Panc1 (cell line): ENCODE measurements around the gene SGSH. TPM values are rescaled to one million over a fixed set of nuclear protein-coding genes. Genes with fewer than 3 reads are reported as not detected.
"Not testable (repeated sequence)": the region's sequence is repeated elsewhere in the genome, so short reads cannot be mapped to it uniquely, and the experiment has no call there.

Experiments
- ATAC-seq: fragments of 200-7000 bp; cut with Tn5 transposase; 2 replicates; pipeline ENCODE4 v1.9.1; 2020; ENCODE audit warnings: mild to moderate bottlenecking, moderate library complexity
- BruUV-seq: library from RNA; stranded (reverse); fragments of 400-500 nt; replicated peaks from 2 replicates; lab custom pipeline; 2021; lab: Mats Ljungman, UMichigan
- CTCF ChIA-PET: fragments of 300-600 bp; sonication (Branson Sonifier 250); formaldehyde crosslinking; loops from one replicate; lab custom pipeline; 2022; ENCODE audit warnings: antibody characterized with exemption; lab: Charles Lee
- POLR2A ChIA-PET: fragments of 300-600 bp; sonication (Branson Sonifier 250); formaldehyde crosslinking; loops from one replicate; lab custom pipeline; 2022; ENCODE audit warnings: antibody characterized with exemption; lab: Charles Lee
- DNase-seq: peaks from one replicate; pipeline ENCODE4 v3.0.0-alpha.2; 2010; ENCODE audit warnings: low read depth, low spot score
- H3K27ac ChIP-seq: 2 replicates; pipeline ENCODE4 v1.5.1; 2011; ENCODE audit warnings: mild to moderate bottlenecking, low read length, inconsistent platforms
- H3K27me3 ChIP-seq: fragments of 200-500 bp; sonication (Bioruptor generic); 2 replicates; pipeline ENCODE4 v1.6.0; 2014; ENCODE audit warnings: low read length, inconsistent platforms; ENCODE audit not compliant: control insufficient read depth, insufficient read depth
- H3K36me3 ChIP-seq: fragments of 200-500 bp; sonication (Bioruptor generic); 2 replicates; pipeline ENCODE4 v1.5.1; 2014; ENCODE audit warnings: inconsistent platforms, mild to moderate bottlenecking, low read length, moderate library complexity; ENCODE audit not compliant: control insufficient read depth, insufficient read depth
- H3K4me1 ChIP-seq: 2 replicates; pipeline ENCODE4 v1.5.1; 2011; ENCODE audit warnings: inconsistent platforms, mild to moderate bottlenecking, low read length, moderate library complexity; ENCODE audit not compliant: control insufficient read depth, insufficient read depth
- H3K4me3 ChIP-seq, 2 experiments: 2 replicates each; pipeline ENCODE4 v1.5.1; 2011 to 2012; ENCODE audit warnings: low read depth in 2 of 2, low read length in 2 of 2, mild to moderate bottlenecking in 2 of 2, inconsistent platforms in 1 of 2, moderate library complexity in 1 of 2
- H3K9me3 ChIP-seq: fragments of 200-500 bp; sonication (Bioruptor generic); 2 replicates; pipeline ENCODE4 v1.5.1; 2014; ENCODE audit warnings: low read depth, mild to moderate bottlenecking, inconsistent platforms, low read length, moderate library complexity; ENCODE audit not compliant: control insufficient read depth, insufficient read depth
- POLR2AphosphoS5 ChIP-seq: IDR thresholded peaks from 2 replicates; pipeline ENCODE4 v1.6.1; 2012; ENCODE audit warnings: mild to moderate bottlenecking, low read depth, low read length, moderate library complexity
- SIN3A ChIP-seq: IDR thresholded peaks from 2 replicates; pipeline ENCODE4 v1.6.1; 2012; ENCODE audit warnings: low read depth, mild to moderate bottlenecking, low read length, moderate library complexity, borderline replicate concordance; ENCODE audit not compliant: insufficient read depth
- TCF7L2 ChIP-seq: IDR thresholded peaks from 2 replicates; pipeline ENCODE4 v1.6.1; 2011; ENCODE audit warnings: mild to moderate bottlenecking, low read depth, low read length, inconsistent platforms
- in situ Hi-C: cut with HindIII; loops from 2 replicates; pipeline ENCODE4 v1.10.0; 2016; ENCODE audit warnings: low sequenced_read_pairs, low pct_unique_long_range_greater_than_20kb
- intact Hi-C: fragments of 100-400 bp; cut with micrococcal nuclease; formaldehyde crosslinking; loops from one replicate; pipeline ENCODE4 v1.10.0; 2022; ENCODE audit not compliant: unreplicated experiment
- total RNA-seq: library from RNA; stranded (reverse); gene quantifications from one replicate; pipeline ENCODE4 v1.2.1, GENCODE V29; 2021; ENCODE audit not compliant: unreplicated experiment
- TF ChIP-seq, protein P1 (sequence below), 2 experiments: IDR thresholded peaks; 2 replicates each; pipeline ENCODE4 v1.6.1; 2011 to 2012; ENCODE audit warnings: low read depth in 2 of 2, control low read depth in 1 of 2, low read length in 1 of 2, mild to moderate bottlenecking in 1 of 2, moderate library complexity in 1 of 2; ENCODE audit not compliant: insufficient read depth in 1 of 2
- TF ChIP-seq, protein P2 (sequence below): fragments of 450-650 bp; IDR thresholded peaks from 2 replicates; pipeline ENCODE4 v1.5.1; 2017; ENCODE audit warnings: mild to moderate bottlenecking

The SGSH gene
- total RNA-seq, 1 experiment from 2014 or later: 70.2 TPM

DNA sequence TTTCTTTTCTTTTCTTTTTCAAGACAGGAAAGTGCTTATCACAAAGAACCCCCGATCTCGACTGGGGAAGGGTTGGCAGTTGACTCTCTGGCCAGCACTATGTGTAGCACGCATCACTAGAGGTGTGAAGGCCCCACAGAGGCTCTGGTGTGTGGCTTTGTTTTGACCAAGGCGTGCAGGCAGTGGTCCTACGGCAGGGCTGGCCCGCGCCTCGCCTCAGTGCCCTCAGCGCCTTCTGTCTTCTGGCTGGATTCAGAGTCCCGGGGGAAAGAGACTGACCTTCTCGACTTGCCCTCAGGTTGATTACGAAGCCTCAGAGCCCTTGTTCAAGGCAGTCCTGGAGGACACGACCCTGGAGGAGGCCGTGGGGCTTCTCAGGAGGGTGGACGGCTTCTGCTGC, 18.7 kb downstream of the SGSH start:
- ATAC-seq (no peak), DNase-seq (no peak)
- Histone ChIP-seq H3K9me3 (no peaks in the 10 kb centered on the region), H3K4me1 (peaks cover 10% of the 10 kb centered on the region; the same call in 1 of the 2 replicates), H3K27me3 (no peaks in the 10 kb centered on the region), H3K4me3 (no peak overlapping the region), H3K36me3 (no peaks in the 10 kb centered on the region), H3K27ac (no peak overlapping the region)
- CTCF ChIA-PET: no interaction called here
- TF ChIP-seq, protein P1, sequence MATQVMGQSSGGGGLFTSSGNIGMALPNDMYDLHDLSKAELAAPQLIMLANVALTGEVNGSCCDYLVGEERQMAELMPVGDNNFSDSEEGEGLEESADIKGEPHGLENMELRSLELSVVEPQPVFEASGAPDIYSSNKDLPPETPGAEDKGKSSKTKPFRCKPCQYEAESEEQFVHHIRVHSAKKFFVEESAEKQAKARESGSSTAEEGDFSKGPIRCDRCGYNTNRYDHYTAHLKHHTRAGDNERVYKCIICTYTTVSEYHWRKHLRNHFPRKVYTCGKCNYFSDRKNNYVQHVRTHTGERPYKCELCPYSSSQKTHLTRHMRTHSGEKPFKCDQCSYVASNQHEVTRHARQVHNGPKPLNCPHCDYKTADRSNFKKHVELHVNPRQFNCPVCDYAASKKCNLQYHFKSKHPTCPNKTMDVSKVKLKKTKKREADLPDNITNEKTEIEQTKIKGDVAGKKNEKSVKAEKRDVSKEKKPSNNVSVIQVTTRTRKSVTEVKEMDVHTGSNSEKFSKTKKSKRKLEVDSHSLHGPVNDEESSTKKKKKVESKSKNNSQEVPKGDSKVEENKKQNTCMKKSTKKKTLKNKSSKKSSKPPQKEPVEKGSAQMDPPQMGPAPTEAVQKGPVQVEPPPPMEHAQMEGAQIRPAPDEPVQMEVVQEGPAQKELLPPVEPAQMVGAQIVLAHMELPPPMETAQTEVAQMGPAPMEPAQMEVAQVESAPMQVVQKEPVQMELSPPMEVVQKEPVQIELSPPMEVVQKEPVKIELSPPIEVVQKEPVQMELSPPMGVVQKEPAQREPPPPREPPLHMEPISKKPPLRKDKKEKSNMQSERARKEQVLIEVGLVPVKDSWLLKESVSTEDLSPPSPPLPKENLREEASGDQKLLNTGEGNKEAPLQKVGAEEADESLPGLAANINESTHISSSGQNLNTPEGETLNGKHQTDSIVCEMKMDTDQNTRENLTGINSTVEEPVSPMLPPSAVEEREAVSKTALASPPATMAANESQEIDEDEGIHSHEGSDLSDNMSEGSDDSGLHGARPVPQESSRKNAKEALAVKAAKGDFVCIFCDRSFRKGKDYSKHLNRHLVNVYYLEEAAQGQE (IDR thresholded peaks at IDR 0.05; ENCODE audit: insufficient read depth in 1 of 2, low read depth in 2 of 2, low read length in 1 of 2): no peak
- TF ChIP-seq POLR2AphosphoS5 (no peak), SIN3A (no peak), TCF7L2 (no peak)
- TF ChIP-seq, protein P2, sequence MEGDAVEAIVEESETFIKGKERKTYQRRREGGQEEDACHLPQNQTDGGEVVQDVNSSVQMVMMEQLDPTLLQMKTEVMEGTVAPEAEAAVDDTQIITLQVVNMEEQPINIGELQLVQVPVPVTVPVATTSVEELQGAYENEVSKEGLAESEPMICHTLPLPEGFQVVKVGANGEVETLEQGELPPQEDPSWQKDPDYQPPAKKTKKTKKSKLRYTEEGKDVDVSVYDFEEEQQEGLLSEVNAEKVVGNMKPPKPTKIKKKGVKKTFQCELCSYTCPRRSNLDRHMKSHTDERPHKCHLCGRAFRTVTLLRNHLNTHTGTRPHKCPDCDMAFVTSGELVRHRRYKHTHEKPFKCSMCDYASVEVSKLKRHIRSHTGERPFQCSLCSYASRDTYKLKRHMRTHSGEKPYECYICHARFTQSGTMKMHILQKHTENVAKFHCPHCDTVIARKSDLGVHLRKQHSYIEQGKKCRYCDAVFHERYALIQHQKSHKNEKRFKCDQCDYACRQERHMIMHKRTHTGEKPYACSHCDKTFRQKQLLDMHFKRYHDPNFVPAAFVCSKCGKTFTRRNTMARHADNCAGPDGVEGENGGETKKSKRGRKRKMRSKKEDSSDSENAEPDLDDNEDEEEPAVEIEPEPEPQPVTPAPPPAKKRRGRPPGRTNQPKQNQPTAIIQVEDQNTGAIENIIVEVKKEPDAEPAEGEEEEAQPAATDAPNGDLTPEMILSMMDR: no peak
- in situ Hi-C loops (no loop called here), intact Hi-C loops (no loop called here)
- POLR2A ChIA-PET: no interaction called here
- no TSS peak for BruUV-seq

DNA sequence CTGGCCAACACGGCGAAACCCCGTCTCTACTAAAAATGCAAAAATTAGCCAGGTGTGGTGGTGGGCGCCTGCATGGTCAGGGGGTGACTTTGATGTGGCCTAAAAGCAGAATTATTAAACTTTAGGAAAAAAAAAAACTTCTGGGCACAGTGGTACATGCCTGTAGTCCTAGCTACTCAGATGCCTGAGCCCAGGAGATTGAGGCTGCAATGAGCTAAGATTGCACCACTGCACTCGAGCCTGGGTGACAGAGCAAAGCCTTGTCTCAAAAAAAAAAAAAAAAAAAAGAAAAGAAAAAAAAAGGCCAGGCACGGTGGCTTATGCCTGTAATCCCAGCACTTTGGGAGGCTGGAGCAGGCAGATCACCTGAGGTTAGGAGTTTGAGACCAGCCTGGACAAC, 20.8 kb downstream of the SGSH start:
- ATAC-seq, DNase-seq, intact Hi-C loops, H3K36me3 ChIP-seq, H3K27me3 ChIP-seq, in situ Hi-C loops, H3K9me3 ChIP-seq, H3K4me3 ChIP-seq, H3K27ac ChIP-seq, BruUV-seq: not testable (repeated sequence)
- ChIA-PET POLR2A (interaction anchor here (0.6 to 0.7 kb wide), 4 partner anchors 14 to 172 kb away, joined by 4 to 11 read pairs (median 6); no protein-coding TSS in a partner anchor), CTCF (interaction anchor here (0.6 kb wide), 2 partner anchors 16 to 85 kb away, joined by 3 to 4 read pairs; no protein-coding TSS in a partner anchor)
- peaks cover 10% of the 10 kb centered on the region; the same call in 1 of the 2 replicates for H3K4me1 ChIP-seq

DNA sequence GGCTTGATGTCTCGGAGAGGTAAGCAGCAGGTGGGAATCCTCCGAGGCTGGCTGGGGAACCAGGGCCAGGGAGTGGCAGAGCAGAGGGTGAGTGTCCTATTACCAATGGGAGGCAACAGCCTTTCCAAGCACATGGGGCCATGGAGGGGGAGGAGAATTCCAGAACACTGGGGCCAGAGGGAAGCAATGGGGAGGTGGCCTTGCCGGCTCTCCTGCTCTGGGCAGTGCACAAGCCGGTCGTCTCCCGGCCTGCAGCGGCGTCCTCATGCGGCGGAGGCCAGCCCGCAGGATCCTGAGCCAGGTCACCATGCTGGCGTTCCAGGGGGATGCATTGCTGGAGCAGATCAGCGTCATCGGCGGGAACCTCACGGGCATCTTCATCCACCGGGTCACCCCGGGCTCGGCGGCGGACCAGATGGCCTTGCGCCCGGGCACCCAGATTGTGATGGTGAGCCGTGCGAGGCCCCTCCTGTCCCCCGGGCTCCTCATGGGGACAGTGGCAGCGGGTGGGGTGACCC, 21.9 kb downstream of the SGSH start:
- DNase-seq (no peak), ATAC-seq (peak; percentile 29)
- no peaks in the 10 kb centered on the region for H3K36me3 ChIP-seq
- no peak overlapping the region; the same call in 1 of the 2 replicates for H3K27ac ChIP-seq
- no TSS peak for BruUV-seq
- in situ Hi-C loops (no loop called here), intact Hi-C loops (no loop called here)
- no peaks in the 10 kb centered on the region for H3K27me3 ChIP-seq
- ChIA-PET CTCF (no interaction called here), POLR2A (no interaction called here)
- H3K9me3 ChIP-seq: no peaks in the 10 kb centered on the region
- TF ChIP-seq SIN3A (no peak), TCF7L2 (no peak), POLR2AphosphoS5 (no peak)
- TF ChIP-seq, protein P1 (IDR thresholded peaks at IDR 0.05; ENCODE audit: insufficient read depth in 1 of 2, low read depth in 2 of 2, low read length in 1 of 2): no peak
- TF ChIP-seq, protein P2: no peak
- no peak overlapping the region for H3K4me3 ChIP-seq
- H3K4me1 ChIP-seq: 0 out of 2 replicates have a peak, but pooled peaks cover 6% of the 10 kb centered on the region
